Measurements from ENCODE around the gene RNF220.

GRCh38 chr1:44700573-44700972 lies 295.5 kb downstream of the RNF220 start:
- TF ChIP-seq CTCF (IDR thresholded peaks at IDR 0.05) (no peak), POLR2A (IDR thresholded peaks at IDR 0.05) (no peak)
